Astrocyte (in vitro differentiated cells and primary cell): Measurements from ENCODE around the gene SPATA2. TPM values are rescaled to one million over a fixed set of nuclear protein-coding genes. Genes with fewer than 3 reads are reported as not detected.

Source experiments
- DNase-seq: peaks from one replicate; pipeline ENCODE4 v3.0.0-alpha.2; 2010; ENCODE audit warnings: low read depth
- FAIRE-seq: peaks from 2 replicates; lab custom pipeline; 2011; peaks lifted over from hg19 to GRCh38; lab: Jason Lieb, UNC
- H2AFZ ChIP-seq: 2 replicates; pipeline ENCODE4 v1.6.0; 2012; ENCODE audit warnings: low read depth, low read length, inconsistent platforms
- H3K27ac ChIP-seq: 2 replicates; pipeline ENCODE4 v1.5.1; 2011; ENCODE audit warnings: low read depth, low read length, inconsistent platforms
- H3K27me3 ChIP-seq: 2 replicates; pipeline ENCODE4 v1.6.0; 2011; ENCODE audit warnings: low read length, inconsistent platforms; ENCODE audit not compliant: insufficient read depth
- H3K36me3 ChIP-seq: 2 replicates; pipeline ENCODE4 v1.5.1; 2011; ENCODE audit warnings: low read length, inconsistent platforms; ENCODE audit not compliant: insufficient read depth
- H3K4me1 ChIP-seq: 2 replicates; pipeline ENCODE4 v1.5.1; 2011; ENCODE audit warnings: low read length, inconsistent platforms; ENCODE audit not compliant: insufficient read depth
- H3K4me2 ChIP-seq: 2 replicates; pipeline ENCODE4 v1.6.0; 2012; ENCODE audit warnings: low read length, inconsistent platforms
- H3K4me3 ChIP-seq: 2 replicates; pipeline ENCODE4 v1.5.1; 2011; ENCODE audit warnings: low read depth, mild to moderate bottlenecking, low read length, inconsistent platforms; ENCODE audit not compliant: insufficient read depth
- H3K79me2 ChIP-seq: 2 replicates; pipeline ENCODE4 v1.6.0; 2012; ENCODE audit warnings: mild to moderate bottlenecking, low read length, inconsistent platforms; ENCODE audit not compliant: insufficient read depth
- H3K9ac ChIP-seq: 2 replicates; pipeline ENCODE4 v1.6.0; 2012; ENCODE audit warnings: mild to moderate bottlenecking, low read length, inconsistent platforms
- H3K9me3 ChIP-seq: 2 replicates; pipeline ENCODE4 v1.5.1; 2012; ENCODE audit warnings: low read depth, mild to moderate bottlenecking, low read length, inconsistent platforms; ENCODE audit not compliant: insufficient read depth
- H4K20me1 ChIP-seq: 2 replicates; pipeline ENCODE4 v1.6.0; 2012; ENCODE audit warnings: low read length, inconsistent platforms; ENCODE audit not compliant: insufficient read depth
- H3K27ac Mint-ChIP-seq: one replicate; pipeline ENCODE4 v1.8.0; 2021; ENCODE audit warnings: mild to moderate bottlenecking, mixed read lengths; ENCODE audit not compliant: unreplicated experiment
- H3K27me3 Mint-ChIP-seq: one replicate; pipeline ENCODE4 v1.8.0; 2021; ENCODE audit warnings: low read depth, mixed read lengths; ENCODE audit not compliant: unreplicated experiment
- H3K36me3 Mint-ChIP-seq: one replicate; pipeline ENCODE4 v1.8.0; 2021; ENCODE audit warnings: low read depth, mixed read lengths; ENCODE audit not compliant: unreplicated experiment
- H3K4me1 Mint-ChIP-seq: one replicate; pipeline ENCODE4 v1.8.0; 2021; ENCODE audit warnings: low read depth, mixed read lengths; ENCODE audit not compliant: unreplicated experiment
- H3K4me3 Mint-ChIP-seq: one replicate; pipeline ENCODE4 v1.8.0; 2021; ENCODE audit warnings: mild to moderate bottlenecking, moderate library complexity, mixed read lengths; ENCODE audit not compliant: unreplicated experiment
- H3K9me3 Mint-ChIP-seq: one replicate; pipeline ENCODE4 v1.8.0; 2021; ENCODE audit warnings: mild to moderate bottlenecking, mixed read lengths; ENCODE audit not compliant: unreplicated experiment
- CTCF ChIP-seq: IDR thresholded peaks from 2 replicates; pipeline ENCODE4 v1.5.1; 2011; ENCODE audit warnings: low read depth, mild to moderate bottlenecking, inconsistent platforms, low read length, moderate library complexity; ENCODE audit not compliant: insufficient read depth
- EZH2 ChIP-seq: IDR thresholded peaks from 2 replicates; pipeline ENCODE4 v1.6.1; 2012; ENCODE audit warnings: mild to moderate bottlenecking, low read length, inconsistent platforms; ENCODE audit not compliant: insufficient read depth
- total RNA-seq: library from RNA; stranded (reverse); gene quantifications from 2 replicates; pipeline ENCODE4 v1.2.1, GENCODE V29; 2021

SPATA2 gene
- total RNA-seq, 1 donor from 2014 or later: 7.3 TPM

GRCh38 chr20:49904440-49905214, 10.7 kb downstream of the SPATA2 start:
- Histone ChIP-seq H3K9me3 (no peaks in the 10 kb centered on the region), H3K79me2 (peaks cover 27% of the 10 kb centered on the region), H3K9ac (no peak overlapping the region), H3K27ac (no peak overlapping the region), H3K36me3 (peaks cover 10% of the 10 kb centered on the region), H3K27me3 (no peaks in the 10 kb centered on the region), H2AFZ (no peak overlapping the region), H3K4me1 (no peaks in the 10 kb centered on the region), H3K4me2 (no peak overlapping the region), H3K4me3 (no peak overlapping the region), H4K20me1 (peaks cover 44% of the 10 kb centered on the region)
- H3K27ac Mint-ChIP-seq: peak overlapping the region; percentile 34
- FAIRE-seq (no peak), DNase-seq (no peak)
- H3K36me3 Mint-ChIP-seq: peaks cover 11% of the 10 kb centered on the region
- H3K4me3 Mint-ChIP-seq: no peak overlapping the region
- no peaks in the 10 kb centered on the region for H3K27me3 Mint-ChIP-seq
- H3K4me1 Mint-ChIP-seq: no peaks in the 10 kb centered on the region
- TF ChIP-seq CTCF (no peak), EZH2 (no peak)
- H3K9me3 Mint-ChIP-seq: no peaks in the 10 kb centered on the region

GRCh38 chr20:49901588-49901987, 13.7 kb downstream of the SPATA2 start:
- DNase-seq (no peak), FAIRE-seq (no peak)
- H3K79me2 ChIP-seq: peaks cover 9% of the 10 kb centered on the region
- H3K27me3 ChIP-seq: no peaks in the 10 kb centered on the region
- Mint-ChIP-seq H3K27ac (no peak overlapping the region), H3K27me3 (no peaks in the 10 kb centered on the region), H3K9me3 (no peaks in the 10 kb centered on the region), H3K4me3 (no peak overlapping the region), H3K36me3 (peaks cover 10% of the 10 kb centered on the region), H3K4me1 (no peaks in the 10 kb centered on the region)
- H3K9ac ChIP-seq: no peak overlapping the region
- no peaks in the 10 kb centered on the region for H3K9me3 ChIP-seq
- no peak overlapping the region for H3K4me2 ChIP-seq
- TF ChIP-seq CTCF (no peak), EZH2 (no peak)
- no peak overlapping the region for H2AFZ ChIP-seq
- H3K27ac ChIP-seq: no peak overlapping the region
- H3K36me3 ChIP-seq: peaks cover 7% of the 10 kb centered on the region
- H4K20me1 ChIP-seq: peaks cover 24% of the 10 kb centered on the region
- no peaks in the 10 kb centered on the region for H3K4me1 ChIP-seq
- H3K4me3 ChIP-seq: no peak overlapping the region
